ENCODE results near the gene PADI3.

Gene PADI3

DNA sequence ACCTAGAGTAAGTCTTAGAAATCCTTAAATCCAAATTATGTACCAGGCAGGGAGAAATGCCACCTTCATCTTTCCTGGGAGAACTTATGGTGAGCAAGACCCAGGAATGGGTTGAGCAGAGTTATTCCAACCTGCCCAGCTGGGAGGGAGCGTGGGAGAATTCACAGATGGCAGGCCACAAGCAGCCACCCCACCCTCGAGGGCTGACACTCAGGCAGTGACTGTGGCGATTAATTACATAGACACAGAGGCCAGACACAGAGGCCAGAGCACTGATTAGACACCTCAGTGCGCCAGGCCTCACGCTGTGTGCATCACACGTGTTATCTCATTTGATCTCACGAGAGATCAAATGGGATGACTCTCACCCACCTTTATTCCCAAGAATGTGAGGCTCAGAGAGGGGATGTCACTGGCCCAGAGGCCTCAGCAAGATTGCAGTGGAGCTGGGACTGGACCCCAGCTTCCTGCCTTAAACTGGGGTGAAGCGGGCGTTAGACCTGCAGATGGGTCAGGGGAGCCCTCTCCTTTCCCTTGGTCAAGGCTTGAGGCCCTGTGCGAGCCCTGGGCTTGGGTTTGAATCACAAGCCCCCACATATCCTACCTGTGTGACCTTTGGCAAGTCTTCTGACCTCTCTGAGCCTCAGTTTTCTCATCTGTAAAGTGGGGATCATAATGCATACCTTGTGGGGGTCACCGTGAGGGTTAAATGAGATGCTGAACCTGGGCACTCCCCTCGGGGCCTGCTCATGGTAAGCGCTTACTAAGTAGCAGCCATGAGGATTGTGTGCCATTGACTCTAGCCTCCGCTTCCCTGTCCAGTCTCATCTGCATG lies 30.3 kb downstream of the PADI3 start:
- no peaks in the 10 kb centered on the region for H3K79me2 ChIP-seq (ENCODE audit: insufficient read depth, low read depth)

DNA sequence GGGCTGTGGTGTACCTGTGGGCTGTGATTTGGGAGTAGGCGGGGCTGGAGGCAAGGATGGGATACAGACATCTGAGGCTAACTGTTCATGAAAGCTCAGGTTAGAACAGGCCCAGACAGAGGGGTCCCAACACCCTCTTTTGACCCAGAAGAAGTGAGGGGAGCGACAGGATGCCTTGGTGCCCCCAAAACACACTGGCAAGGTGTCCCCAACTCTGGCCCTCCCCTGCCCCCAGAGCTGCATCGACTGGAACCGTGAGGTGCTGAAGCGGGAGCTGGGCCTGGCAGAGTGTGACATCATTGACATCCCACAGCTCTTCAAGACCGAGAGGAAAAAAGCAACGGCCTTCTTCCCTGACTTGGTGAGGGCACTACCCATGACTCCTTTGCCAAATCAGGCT lies 31.5 kb downstream of the PADI3 start:
- H3K4me1 ChIP-seq (ENCODE audit: low read depth, poor library complexity, severe bottlenecking), result no peaks in the 10 kb centered on the region
- H3K36me3 ChIP-seq (ENCODE audit: insufficient read depth), result no peaks in the 10 kb centered on the region
- TF ChIP-seq, protein P1, sequence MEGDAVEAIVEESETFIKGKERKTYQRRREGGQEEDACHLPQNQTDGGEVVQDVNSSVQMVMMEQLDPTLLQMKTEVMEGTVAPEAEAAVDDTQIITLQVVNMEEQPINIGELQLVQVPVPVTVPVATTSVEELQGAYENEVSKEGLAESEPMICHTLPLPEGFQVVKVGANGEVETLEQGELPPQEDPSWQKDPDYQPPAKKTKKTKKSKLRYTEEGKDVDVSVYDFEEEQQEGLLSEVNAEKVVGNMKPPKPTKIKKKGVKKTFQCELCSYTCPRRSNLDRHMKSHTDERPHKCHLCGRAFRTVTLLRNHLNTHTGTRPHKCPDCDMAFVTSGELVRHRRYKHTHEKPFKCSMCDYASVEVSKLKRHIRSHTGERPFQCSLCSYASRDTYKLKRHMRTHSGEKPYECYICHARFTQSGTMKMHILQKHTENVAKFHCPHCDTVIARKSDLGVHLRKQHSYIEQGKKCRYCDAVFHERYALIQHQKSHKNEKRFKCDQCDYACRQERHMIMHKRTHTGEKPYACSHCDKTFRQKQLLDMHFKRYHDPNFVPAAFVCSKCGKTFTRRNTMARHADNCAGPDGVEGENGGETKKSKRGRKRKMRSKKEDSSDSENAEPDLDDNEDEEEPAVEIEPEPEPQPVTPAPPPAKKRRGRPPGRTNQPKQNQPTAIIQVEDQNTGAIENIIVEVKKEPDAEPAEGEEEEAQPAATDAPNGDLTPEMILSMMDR (conservative IDR thresholded peaks at IDR 0.05; ENCODE audit: low read depth, low read length), result no peak
- H4K20me1 ChIP-seq (ENCODE audit: insufficient read depth), result no peaks in the 10 kb centered on the region
- H3K79me2 ChIP-seq (ENCODE audit: insufficient read depth, low read depth), result no peaks in the 10 kb centered on the region
- H3K27me3 ChIP-seq (ENCODE audit: insufficient read depth, low read depth), result peaks cover 62% of the 10 kb centered on the region; the same call in 1 of the 2 replicates
- H3K27ac ChIP-seq, result no peak overlapping the region
- no peak overlapping the region for H3K4me2 ChIP-seq
- H2AFZ ChIP-seq (ENCODE audit: low read depth), result no peak overlapping the region
- no peak overlapping the region for H3K4me3 ChIP-seq (IDR thresholded peaks at IDR 0.05; ENCODE audit: insufficient read depth, low read depth, low read length)
- no peak overlapping the region for H3K9ac ChIP-seq

More for the DNA sequence above, 30.3 kb downstream of the PADI3 start:
- Histone ChIP-seq H3K9ac (no peak overlapping the region), H3K27me3 (ENCODE audit: insufficient read depth, low read depth) (peaks cover 53% of the 10 kb centered on the region), H3K27ac (no peak overlapping the region), H3K36me3 (ENCODE audit: insufficient read depth) (no peaks in the 10 kb centered on the region), H2AFZ (ENCODE audit: low read depth) (no peak overlapping the region), H3K4me2 (no peak overlapping the region), H3K4me1 (ENCODE audit: low read depth, poor library complexity, severe bottlenecking) (no peaks in the 10 kb centered on the region), H3K4me3 (IDR thresholded peaks at IDR 0.05; ENCODE audit: insufficient read depth, low read depth, low read length) (no peak overlapping the region), H4K20me1 (ENCODE audit: insufficient read depth) (no peaks in the 10 kb centered on the region)
- TF ChIP-seq, protein P1 (conservative IDR thresholded peaks at IDR 0.05; ENCODE audit: low read depth, low read length), result no peak

DNA sequence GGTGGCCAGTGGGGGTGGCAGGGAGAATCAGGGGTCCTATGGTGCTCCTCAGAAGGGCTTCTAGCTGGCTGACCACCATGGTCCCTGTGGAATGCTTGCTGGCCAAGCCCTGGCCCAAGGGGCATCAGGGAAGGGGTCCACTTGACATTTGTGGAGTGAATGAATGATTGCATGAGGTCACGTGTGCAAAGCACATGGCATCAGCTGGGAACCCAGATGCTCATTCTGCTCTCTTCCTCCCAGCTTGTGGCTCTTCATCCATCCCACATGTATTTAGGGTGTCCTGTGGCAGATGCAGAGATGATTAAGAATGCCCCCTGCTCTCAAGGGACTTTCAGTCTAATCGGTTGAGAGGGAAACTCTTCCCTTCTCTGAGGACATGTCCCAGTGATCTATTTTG lies 32.0 kb downstream of the PADI3 start:
- no peaks in the 10 kb centered on the region for H3K4me1 ChIP-seq (ENCODE audit: low read depth, poor library complexity, severe bottlenecking)
- no peak overlapping the region for H3K4me3 ChIP-seq (IDR thresholded peaks at IDR 0.05; ENCODE audit: insufficient read depth, low read depth, low read length)
- TF ChIP-seq, protein P1 (conservative IDR thresholded peaks at IDR 0.05; ENCODE audit: low read depth, low read length), result no peak
- no peaks in the 10 kb centered on the region for H4K20me1 ChIP-seq (ENCODE audit: insufficient read depth)
- peaks cover 65% of the 10 kb centered on the region; the same call in 1 of the 2 replicates for H3K27me3 ChIP-seq (ENCODE audit: insufficient read depth, low read depth)
- no peaks in the 10 kb centered on the region for H3K36me3 ChIP-seq (ENCODE audit: insufficient read depth)
- H3K4me2 ChIP-seq, result no peak overlapping the region
- no peaks in the 10 kb centered on the region for H3K79me2 ChIP-seq (ENCODE audit: insufficient read depth, low read depth)
- no peak overlapping the region for H3K9ac ChIP-seq
- H3K27ac ChIP-seq, result no peak overlapping the region
- no peak overlapping the region for H2AFZ ChIP-seq (ENCODE audit: low read depth)

DNA sequence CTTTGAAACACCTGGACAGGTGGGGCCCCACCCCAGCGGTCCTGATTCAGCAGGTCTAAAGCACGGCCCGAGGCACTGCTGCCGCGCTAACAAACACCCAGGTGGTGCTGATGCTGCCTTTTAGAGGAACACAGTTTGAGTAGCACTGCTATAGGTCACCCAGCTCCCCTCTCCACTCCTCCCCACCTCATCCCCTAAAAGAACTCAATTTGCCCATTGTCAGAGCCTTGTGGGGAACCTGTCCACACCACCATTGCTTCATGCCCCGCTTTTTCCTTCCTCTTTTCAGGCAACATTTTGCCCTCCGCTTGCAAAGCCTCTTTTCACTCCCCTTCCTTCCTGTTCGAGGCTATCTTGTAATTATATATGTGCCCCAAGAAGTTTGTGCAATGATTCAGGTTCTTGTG lies 32.9 kb downstream of the PADI3 start:
- TF ChIP-seq, protein P1 (conservative IDR thresholded peaks at IDR 0.05; ENCODE audit: low read depth, low read length), result no peak
- Histone ChIP-seq H3K36me3 (ENCODE audit: insufficient read depth) (no peaks in the 10 kb centered on the region), H3K27ac (no peak overlapping the region), H3K4me3 (IDR thresholded peaks at IDR 0.05; ENCODE audit: insufficient read depth, low read depth, low read length) (no peak overlapping the region), H3K4me2 (no peak overlapping the region), H4K20me1 (ENCODE audit: insufficient read depth) (no peaks in the 10 kb centered on the region), H3K79me2 (ENCODE audit: insufficient read depth, low read depth) (no peaks in the 10 kb centered on the region), H3K27me3 (ENCODE audit: insufficient read depth, low read depth) (peaks cover 68% of the 10 kb centered on the region; the same call in 1 of the 2 replicates), H2AFZ (ENCODE audit: low read depth) (no peak overlapping the region), H3K4me1 (ENCODE audit: low read depth, poor library complexity, severe bottlenecking) (no peaks in the 10 kb centered on the region), H3K9ac (no peak overlapping the region)
